ENCODE measurements around the gene TCEANC.
"Not testable (repeated sequence)": the region's sequence is repeated elsewhere in the genome, so short reads cannot be mapped to it uniquely, and the experiment has no call there.

TCEANC gene

DNA sequence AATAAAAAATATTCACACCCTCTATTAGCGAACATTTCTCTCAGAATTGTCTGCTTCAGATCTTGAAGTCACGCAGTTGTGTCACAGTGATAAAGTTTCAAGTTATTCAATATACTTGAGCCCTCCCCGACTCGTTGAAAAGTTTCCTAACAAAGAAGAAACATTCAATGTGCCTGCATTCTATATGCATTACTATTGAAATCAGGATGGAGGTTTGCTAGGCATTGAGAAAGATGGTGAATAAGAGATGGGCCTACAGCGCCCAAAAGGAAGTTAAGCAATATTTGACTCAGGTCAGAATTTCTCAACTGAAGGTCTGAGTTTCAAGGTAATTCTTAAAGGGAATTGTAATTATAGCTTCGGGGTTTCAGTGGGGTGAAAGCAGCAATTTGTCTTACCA lies 6.1 kb downstream of the TCEANC start:
- no peak for DNase-seq

DNA sequence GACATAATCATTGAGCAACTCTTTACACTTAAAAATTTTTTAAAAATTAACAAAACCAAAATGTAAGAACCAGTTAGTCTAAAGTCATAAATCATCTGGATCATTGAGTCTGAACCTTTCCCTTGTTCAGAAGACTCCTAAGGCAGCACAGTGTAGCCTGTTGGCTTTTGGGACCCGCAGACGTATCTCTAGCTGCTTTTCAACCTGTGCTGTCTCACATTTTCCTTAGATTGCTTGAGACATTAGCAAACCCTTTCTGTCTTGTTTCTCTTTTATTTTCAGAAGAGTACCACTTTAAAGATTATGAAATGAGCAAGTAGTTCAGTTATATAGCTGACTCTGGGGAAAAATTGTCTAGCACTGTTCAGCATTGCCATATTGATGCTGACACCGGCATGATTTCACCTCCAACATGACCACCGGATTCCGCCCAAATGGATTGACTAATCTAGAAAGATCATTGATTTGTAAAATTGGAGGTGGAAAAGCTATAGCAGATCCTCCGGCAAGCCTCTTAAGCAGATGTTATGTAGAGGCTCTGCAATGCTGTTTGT lies 8.9 kb downstream of the TCEANC start:
- no peak for DNase-seq

DNA sequence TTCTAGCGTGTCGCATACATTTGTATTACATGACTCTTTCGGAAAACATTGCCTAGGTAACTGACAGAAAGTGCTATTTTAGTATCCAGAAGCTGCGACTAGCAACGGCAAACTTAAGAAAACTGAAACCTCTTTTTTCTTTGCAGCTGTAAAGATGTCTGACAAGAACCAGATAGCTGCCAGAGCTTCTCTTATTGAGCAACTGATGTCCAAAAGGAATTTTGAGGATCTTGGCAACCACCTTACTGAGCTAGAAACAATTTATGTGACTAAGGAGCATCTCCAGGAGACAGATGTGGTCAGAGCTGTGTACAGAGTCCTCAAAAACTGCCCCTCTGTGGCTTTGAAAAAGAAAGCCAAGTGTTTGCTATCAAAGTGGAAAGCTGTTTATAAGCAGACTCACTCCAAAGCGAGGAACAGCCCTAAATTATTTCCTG lies 9.4 kb downstream of the TCEANC start:
- no peak for DNase-seq

DNA sequence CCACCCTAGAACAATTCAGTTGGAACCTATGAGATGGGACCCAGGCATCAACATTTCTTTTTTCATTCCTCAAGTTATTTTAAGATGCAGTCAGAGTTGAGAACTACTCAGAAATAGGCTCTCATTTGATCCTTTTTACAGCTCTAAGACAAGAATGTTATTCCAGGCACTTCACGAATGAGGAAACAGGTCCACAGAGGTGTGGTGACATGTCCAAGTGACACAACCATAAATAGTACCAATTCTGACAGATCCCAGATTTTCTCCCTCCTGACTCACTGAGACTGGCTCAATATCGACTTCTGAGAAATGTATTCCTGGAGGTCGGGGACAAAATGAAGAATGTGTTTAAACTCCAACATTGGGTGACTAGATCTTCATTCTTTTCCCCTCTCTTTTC lies 11.1 kb downstream of the TCEANC start:
- DNase-seq, result no peak

DNA sequence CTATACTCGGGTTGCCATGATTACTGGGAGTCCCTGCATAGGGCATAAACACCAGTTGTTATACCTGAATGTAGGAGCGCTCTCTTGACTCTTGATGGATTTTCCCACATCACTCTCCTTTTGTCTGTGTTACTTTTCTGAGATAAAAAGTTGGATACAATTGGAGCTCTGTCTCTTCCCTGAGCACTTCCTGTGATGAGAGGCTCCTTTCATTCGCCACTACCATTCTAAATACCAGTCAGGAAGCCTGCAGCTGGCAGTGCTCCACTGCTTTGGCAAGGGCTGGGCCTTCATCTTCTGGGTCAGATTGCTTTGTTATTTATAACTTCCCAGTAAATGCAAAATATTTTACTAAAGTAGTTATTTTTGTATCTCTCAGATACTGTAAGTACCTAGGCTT lies 13.9 kb downstream of the TCEANC start:
- no peak for DNase-seq

DNA sequence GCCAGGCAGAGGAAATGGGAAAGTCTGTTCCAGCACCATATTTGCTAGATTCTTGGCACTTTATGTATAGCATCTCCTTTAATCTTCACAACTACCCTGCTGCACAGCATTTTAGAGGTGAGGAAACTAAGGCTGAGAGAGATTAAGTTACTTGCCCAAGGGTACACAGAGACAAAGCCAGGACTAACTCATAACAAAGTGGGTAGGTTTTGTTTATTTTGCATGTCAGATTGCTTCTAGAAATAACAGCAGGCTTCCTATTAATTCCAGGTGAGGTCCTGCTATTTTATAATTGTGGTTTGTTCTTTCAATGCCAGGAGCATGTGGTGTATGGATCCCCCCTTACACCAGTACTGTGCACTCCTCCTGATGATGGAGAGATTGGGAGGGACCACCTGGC lies 15.0 kb downstream of the TCEANC start:
- DNase-seq, result no peak

DNA sequence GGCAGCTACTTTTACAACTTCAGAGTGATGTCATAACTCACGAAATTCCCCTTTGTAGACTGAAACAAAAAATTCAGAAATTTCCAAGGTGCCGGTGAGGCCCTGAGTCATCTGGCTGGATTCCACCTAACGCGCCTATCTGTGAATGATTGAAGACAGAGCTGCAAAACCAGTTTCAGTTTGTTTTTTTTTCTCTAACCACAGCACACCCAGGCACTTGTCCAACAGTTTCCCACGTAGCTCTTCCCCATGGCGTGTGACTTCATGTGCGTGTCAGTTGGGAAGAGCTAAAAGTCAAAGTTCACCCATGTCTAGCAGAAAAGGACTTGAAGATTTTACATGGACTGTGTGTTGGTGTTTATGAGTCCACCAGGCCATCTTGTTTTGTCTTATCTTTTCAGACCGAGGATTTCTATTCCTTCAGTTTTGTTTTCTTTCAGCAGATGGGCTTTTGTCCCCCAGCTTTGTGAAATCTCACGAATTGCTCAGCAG lies 16.4 kb downstream of the TCEANC start:
- DNase-seq, result peak; percentile 21

DNA sequence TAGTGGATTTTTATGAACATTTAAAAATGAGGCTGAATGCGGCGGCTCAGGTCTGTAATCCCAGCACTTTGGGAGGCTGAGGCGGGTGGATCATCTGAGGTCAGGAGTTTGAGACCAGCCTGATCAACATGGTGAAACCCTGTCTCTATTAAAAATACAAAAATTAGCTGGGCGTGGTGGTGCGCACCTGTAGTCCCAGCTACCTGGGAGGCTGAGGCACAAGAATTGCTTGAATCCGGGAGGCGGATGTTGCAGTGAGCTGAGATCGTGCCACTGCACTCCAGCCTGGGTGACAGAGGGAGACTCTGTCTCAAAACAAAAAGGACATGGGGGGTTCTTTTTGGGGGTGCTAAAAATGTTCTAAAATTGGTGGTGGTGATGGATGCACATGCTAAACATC lies 16.8 kb downstream of the TCEANC start:
- DNase-seq, result not testable (repeated sequence)

DNA sequence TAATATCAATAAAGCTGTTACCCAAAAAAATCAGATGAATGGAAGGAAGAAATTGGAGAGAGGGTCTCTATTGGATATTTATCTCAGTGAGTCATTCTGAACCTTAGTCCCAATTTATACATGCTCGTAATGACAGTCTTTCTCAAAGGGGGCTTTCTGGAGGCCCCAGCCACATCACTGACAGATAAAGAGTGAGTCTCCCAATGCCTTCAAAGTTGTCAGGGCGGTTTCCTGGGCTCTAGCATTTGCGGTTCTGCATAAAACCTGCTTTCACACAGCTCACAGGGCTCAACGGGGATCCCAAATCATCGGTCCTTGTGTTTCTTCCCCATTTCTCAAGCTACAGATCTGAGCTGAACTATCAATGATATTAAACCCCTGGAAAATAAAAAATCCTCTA lies 17.3 kb downstream of the TCEANC start:
- no peak for DNase-seq

DNA sequence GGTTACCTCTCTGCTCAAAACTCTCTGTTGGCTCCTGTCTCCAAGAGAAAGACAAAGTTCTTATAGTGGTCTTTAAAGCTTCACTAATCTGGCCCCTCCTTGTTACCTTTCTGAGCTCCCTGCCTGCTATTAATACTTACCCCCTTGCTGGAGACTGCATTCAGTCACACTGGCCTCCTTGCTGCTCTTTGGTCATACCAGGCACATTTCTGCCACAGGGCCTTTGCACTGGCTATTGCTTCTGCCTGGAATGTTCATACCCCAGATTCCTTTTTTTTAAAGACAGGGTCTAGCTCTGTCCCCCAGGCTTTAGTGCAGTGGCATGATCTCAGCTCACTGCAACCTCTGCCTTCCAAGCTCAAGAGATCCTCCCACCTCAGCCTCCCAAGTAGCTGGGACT lies 20.1 kb downstream of the TCEANC start:
- no peak for DNase-seq

DNA sequence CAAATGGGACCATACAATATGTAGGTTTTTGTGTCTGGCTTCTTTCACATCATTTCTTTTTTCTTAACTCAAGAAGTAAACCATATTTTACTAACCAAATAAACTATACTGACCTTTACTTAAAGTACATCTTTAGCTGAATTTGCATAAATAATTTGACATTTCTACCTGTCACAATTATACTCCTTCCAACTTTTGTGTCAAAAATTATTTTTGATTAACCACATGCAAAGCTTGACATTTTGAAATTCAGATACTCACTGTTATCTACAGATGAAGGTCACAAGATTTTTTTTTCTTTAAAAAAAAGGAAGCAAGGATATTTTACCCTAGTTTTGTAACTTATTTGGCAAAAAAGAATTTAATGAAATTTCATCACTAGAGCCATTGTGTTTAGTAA lies 23.9 kb downstream of the TCEANC start:
- DNase-seq, result no peak

DNA sequence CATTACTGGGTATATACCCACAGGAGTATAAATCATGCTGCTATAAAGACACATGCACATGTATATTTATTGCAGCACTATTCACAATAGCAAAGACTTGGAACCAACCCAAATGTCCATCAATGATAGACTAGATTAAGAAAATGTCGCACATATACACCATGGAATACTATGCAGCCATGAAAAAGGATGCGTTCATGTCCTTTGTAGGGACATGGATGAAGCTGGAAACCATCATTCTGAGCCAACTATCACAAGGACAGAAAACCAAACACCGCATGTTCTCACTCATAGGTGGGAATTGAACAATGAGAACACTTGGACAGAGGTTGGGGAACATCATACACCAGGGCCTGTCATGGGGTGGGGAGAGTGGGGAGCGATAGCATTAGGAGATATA lies 26.8 kb downstream of the TCEANC start:
- not testable (repeated sequence) for DNase-seq

DNA sequence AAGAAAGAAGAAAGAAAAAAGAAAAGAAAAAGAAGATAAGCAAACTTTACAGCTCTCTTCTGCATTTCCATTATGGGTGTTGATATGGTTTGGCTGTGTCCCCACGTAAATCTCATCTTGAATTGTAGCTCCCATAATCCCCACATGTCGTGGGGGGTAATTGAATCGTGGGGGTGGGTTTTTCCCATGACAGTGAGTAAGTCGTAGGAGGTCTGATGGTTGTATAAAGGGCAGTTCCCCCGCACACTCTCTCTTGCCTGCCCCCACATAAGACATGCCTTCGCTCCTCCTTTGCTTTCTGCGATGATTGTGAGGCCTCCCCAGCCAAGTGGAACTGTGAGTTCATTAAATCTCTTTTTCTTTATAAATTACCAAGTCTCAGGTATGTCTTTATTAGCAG lies 28.7 kb downstream of the TCEANC start:
- DNase-seq, result no peak

DNA sequence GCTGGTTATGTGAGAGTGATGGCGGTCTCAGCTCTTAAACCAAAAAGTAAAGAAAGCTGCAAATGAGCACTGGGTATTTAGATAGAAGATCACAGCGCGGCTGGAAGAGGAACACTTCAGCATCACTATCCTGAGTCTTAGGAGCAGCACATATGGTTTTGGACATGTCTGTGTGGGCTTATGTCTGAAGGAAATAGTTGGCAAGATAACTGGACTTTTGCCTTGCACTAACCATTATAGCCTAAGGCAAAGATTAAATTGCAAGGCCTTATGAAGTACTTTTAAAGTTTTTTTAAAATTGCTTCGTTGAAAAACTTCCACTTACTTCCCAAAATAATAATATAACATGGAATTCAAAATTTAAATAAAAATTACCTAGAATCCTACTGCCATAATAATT lies 31.4 kb downstream of the TCEANC start:
- DNase-seq, result no peak

DNA sequence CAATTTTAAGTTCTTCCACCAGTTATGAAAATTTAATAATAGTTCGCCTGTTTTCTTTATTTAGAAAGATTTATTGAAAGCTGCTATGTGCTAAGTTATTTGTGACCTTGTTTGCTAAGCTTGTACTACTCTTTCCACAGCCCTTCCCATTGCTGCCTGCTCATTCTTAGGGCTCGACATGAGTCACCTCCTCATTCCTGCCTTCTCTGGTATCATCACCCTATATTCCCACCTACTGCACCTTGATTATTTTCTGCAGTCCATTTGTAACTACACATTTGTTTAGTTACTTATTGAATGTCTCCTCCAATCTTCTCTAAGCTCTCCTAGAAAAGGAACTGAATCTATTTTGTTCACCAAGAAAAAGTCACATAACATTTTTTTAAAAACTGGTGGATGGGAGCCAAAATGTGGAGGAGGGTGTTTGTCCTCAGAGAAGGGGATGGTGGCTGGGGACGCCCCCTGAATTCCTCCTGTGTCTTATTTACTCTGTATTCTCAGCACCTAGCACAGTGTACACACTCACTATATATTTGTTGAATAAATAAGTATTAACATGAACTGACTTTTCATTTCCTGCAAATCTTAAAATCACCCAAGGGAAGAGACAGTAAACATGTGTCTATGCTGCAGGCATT lies 32.3 kb downstream of the TCEANC start:
- no peak for DNase-seq

DNA sequence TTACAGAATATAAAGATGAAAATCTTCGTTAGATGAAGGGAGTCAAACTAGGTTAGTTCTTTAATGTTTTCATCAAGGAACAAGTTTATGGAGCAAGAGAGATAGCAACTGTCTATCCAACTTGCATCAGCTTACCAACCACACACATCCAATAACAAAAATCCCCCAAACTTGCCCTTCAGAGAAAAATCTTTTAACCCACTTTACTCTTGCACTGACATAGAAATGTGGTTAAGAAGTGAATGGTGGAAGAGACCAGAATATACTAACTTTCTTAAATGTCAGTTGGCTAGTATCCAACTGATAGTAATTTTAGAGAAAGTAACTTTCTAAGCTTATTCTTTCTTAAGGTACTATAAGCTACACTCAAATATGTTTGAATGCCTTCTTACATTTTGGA lies 34.3 kb downstream of the TCEANC start:
- no peak for DNase-seq

DNA sequence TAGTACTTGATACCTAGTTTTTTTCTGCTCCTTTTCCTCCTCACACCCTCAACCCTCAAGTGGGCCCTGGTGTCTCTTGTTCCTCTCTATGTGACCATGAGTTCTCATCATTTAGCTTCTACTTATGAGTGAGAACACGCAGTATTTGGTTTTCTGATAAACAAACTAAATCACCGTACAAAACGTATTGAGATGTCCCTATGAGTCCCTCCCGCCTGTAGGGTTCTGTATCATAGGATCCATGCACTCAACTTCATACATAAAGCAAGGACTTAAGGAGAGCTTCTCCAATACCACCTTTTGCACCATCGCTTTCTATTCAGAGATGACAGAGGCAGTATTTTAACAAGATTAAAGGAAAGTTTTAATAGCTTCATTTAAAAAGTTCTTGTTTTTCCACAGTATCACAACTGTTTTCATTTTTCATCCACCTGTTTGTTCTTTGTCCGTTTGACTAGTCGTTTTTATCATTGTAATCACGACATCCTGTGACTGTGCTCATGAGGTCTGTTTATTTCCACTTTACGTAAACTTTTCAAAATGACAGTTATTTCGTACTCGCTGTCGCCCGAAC lies 35.5 kb downstream of the TCEANC start:
- DNase-seq, result no peak

DNA sequence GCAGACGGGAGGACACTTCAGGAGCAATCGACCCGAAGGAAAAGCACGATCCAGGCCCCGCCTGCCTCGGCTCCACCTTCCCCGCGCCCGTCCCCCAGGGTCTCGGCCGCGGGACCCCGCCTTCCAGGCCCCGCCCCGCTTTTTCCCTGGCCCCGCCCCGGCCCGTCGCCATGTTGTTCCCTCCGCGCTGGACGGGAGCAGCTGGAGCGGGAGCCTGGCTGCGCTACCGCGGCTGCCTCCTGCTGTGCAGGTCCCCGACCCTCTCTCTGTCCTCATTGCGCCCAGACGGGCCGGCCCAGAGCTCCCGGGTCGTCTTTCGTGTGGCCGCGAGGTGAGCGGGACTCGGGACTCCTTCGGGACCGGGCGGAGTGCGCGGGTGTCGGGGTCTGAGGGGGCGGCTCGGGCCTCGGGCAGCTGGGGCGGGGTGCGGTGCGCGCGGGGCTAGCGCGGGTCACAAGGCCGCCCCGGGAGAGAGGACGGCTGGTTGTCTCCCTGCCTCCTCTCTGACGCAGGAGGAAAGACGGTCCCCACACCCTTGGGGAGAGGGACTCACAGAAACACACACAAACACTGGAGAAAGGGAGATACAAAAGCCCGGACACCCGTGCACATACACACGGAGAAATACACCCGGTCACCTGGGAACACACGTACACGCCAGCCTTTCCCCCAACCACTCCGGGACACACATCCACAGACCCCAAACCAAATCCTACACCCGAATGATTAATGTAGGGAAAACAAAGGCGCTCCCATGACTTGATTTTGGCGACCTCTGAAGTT lies 36.2 kb downstream of the TCEANC start, which contains the start of gene RAB9A:
Gene RAB9A (plus strand): TSS at position 171 of the 783 bp plus-strand sequence. CDS start 19,619 bp downstream, outside the sequence.
- DNase-seq, result peak; percentile 9

DNA sequence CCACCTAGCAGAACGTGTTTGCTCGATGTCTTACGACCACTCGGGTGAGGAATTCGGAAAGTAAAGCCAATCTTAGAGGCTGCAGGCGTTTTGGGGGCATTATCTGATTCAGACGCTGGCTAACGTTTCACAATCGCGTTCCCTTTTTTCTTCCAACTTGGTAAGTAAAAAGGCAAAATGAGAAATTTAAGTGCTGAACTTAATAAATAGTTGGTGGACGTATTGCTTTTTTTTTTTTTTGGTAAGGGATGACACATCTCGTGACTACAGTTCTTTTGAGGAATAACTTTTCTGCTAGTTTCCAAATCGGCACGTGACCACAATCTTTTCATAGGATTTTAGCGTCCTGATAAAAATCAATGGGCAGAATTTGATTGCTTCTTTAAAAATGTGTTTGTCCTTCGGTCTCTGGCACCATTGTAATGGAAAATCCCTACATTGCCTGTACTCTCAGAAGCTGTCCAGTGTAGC lies 36.8 kb downstream of the TCEANC start:
- no peak for DNase-seq

DNA sequence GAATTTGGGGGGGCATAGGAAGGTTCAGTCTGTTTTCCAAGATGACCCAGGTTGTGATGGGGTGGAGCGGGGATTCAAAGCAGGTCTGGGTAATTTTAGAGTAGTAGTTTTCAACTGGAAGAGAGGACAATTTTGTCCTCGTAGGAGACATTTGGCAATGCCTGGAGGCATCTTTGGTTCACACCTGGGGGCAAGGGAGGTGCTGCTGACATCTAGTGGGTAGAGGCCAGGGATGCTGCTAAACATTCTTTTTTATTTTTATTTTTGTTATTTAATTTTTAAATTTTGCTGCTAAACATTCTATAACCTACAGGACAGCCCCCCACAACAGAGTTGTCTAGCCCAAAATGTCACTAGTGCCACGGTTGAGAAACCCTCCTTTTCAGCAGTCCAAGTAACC lies 37.9 kb downstream of the TCEANC start:
- no peak for DNase-seq

DNA sequence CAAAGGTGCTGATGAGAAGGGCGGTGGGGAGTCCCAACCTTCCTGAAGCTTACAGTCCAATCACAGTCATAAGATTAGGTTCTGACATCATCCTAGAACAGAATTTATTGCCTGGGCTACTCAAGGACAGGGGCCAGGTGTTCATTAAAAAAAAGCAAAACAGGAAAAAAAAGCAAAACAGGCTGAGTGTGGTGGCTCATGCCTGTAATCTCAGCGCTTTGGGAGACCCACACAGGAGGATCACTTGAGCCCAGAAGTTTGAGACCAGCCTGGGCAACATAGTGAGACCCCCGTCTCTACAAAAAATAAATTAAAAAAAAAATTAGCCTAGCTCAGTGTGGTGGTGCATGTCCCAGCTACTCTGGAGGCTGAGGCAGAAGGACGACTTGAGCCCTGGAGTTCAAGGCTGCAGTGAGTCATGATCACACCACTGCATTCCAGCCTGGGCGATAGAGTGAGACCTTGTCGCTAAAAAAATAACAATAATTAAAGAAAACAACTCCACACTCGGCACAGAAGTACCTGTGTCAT lies 39.0 kb downstream of the TCEANC start:
- no peak for DNase-seq

DNA sequence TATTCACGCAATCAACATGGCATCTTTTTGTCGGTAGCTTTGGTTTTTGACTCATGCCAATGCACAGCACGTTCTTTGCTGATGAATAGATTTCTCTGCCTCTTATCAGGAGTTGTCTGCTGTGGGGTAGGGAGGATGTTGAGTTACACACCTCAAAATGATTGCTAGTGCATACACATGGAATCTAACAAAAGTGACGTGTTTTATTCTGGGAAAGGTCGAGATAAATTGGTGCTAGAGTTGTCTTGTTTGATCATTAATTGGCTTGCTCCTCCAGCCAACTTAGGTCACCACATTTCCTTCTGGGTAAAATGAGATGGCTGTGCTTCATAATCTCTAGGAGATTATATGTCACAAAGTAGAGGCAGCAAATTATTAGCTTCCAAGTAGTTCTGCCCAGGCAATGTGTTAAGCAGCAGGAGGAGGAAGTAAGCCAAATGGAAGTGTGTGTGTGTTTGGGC lies 39.9 kb downstream of the TCEANC start:
- no peak for DNase-seq

DNA sequence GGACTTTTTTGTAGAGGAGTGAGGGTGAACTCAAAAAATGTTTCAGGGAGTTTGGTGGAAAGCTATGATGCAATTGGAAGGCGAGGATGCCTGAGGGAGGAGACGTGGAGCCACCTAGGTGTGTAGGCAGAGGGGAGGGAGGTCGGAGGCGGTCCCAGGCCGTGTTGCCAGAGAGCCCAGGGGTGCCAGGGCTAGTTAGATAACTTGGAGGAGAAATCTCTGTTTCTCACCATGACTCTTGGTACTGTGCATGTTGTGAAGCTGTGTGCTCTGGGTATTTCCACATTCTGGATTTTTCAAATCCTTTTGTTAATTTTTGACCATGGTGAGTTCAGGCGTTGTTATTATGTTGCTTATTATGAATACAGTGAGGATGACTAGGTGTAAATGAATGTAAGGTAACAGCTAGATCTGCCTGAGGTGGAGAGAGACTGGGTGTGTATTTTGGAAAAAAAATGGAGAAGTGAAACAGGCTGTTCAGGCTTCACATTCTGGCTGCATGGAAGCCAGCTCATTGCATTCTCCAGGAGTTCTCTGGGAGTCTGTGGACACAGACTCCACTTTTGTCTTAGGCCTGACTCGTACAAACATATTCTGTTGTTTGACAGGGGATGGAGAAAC lies 40.5 kb downstream of the TCEANC start:
- DNase-seq, result no peak

All from DMS79 (cell line).